ENCODE results near the gene TEPSIN.

- TF ChIP-seq POLR2A (IDR thresholded peaks at IDR 0.05) (no peak), CTCF (IDR thresholded peaks at IDR 0.05) (no peak)
Measured at GRCh38 chr17:81276781-81277180, 37.9 kb upstream of the TEPSIN start.

Data from ovary (tissue), 3 donors.